ENCODE measurements around the gene RBM24. TPM values are rescaled to one million over a fixed set of nuclear protein-coding genes. Genes with fewer than 3 reads are reported as not detected.

Gene RBM24
- total and polyA plus RNA-seq, 2 of the 13 experiments (the other 11 are each of a cell fraction or from before 2014, with no cell fraction given): 1.5 to 14.2 TPM

DNA sequence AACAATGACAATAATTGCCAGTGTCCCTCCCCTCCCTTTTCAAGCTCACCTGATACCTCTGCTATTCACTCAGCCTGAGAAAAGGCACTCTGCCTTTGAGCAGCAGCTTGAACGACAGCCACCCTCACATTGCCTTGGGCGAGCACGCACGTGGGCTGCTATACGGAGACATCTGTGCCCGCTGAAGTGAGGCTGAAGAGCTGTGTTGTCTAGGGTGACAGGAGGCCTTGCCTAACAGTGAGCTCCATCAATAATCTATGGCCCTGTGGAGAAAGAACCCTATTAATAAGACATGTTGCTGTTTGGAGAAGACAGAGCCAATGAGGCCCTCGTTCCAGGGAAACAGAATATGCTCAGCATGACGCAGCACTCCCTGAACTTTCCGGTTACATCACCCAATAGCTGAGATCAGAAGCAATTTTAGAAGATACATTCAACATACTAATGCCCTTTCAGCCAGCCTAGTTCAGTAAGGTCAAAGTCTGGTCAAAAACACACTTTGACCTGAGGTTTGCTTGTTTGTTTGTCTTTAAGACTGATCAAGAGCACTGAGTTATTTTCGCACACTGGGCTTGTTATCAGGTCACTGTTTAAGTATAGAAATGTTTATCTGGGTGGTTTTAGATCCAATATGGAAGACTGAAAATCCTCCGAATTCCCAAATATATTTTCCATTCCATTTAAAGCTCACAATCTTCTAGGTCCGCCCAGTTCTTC is 30.6 kb downstream of the RBM24 start (continued):
- TF ChIP-seq, protein P1, sequence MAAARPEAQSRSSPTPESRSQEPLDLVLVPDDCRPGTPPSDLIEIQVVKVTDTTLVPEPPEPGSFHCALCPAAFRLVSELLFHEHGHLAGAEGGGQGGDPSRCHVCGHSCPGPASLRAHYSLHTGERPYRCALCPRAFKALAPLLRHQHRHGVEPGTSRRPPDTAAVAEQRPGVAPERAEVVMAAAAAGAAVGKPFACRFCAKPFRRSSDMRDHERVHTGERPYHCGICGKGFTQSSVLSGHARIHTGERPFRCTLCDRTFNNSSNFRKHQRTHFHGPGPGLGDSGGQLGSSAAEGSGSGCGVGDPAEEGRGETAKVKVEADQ (CRISPR knock-in tag; IDR thresholded peaks at IDR 0.05; ENCODE audit: borderline replicate concordance): peak; percentile 79; the same call in 1 of the 2 replicates
- TF ChIP-seq BRD4 (CRISPR knock-in tag; IDR thresholded peaks at IDR 0.05) (0 out of 2 replicates have a peak, but pooled peaks have one; percentile 74), ZNF607 (CRISPR knock-in tag; IDR thresholded peaks at IDR 0.05; ENCODE audit: borderline replicate concordance) (peak; percentile 77; the same call in 1 of the 2 replicates), ZNF563 (CRISPR knock-in tag; IDR thresholded peaks at IDR 0.05) (peak; percentile 48; the same call in 1 of the 2 replicates), ATM (IDR thresholded peaks at IDR 0.05; ENCODE audit: borderline replicate concordance) (no peak), ZNF776 (CRISPR knock-in tag; IDR thresholded peaks at IDR 0.05) (no peak), MLLT10 (CRISPR knock-in tag; IDR thresholded peaks at IDR 0.05) (no peak), ZNF615 (CRISPR knock-in tag; IDR thresholded peaks at IDR 0.05; ENCODE audit: borderline replicate concordance) (peak; percentile 69; the same call in 1 of the 2 replicates), PPARG (CRISPR knock-in tag; conservative IDR thresholded peaks at IDR 0.05) (peak; percentile 74), SIN3B (IDR thresholded peaks at IDR 0.05; ENCODE audit: low read length) (no peak), IKZF4 (CRISPR knock-in tag; IDR thresholded peaks at IDR 0.05; ENCODE audit: borderline replicate concordance, low read depth, not compliant biosample characterization) (peak; percentile 80), ZNF431 (CRISPR knock-in tag; IDR thresholded peaks at IDR 0.05; ENCODE audit: borderline replicate concordance, low read depth) (no peak), ZNF83 (CRISPR knock-in tag; IDR thresholded peaks at IDR 0.05; ENCODE audit: borderline replicate concordance) (peak; percentile 85; the same call in 1 of the 2 replicates), ZNF773 (CRISPR knock-in tag; IDR thresholded peaks at IDR 0.05; ENCODE audit: borderline replicate concordance) (0 out of 2 replicates have a peak, but pooled peaks have one; percentile 30), ZNF564 (CRISPR knock-in tag; IDR thresholded peaks at IDR 0.05) (no peak), SIX4 (CRISPR knock-in tag; IDR thresholded peaks at IDR 0.05) (no peak; the same call in 1 of the 2 replicates), RELA (CRISPR knock-in tag; IDR thresholded peaks at IDR 0.05) (0 out of 2 replicates have a peak, but pooled peaks have one; percentile 28), CCDC6 (CRISPR knock-in tag; IDR thresholded peaks at IDR 0.05) (peak; percentile 90), PHB2 (IDR thresholded peaks at IDR 0.05; ENCODE audit: partially characterized antibody) (no peak), RFX1 (IDR thresholded peaks at IDR 0.05) (no peak), MAFK (conservative IDR thresholded peaks at IDR 0.05 in 1 of 2, IDR thresholded peaks at IDR 0.05 in 1 of 2; ENCODE audit: low read length in 2 of 2) (peak; percentile 82 to 95), SYNCRIP (IDR thresholded peaks at IDR 0.05; ENCODE audit: insufficient read depth, low read depth, low read length) (no peak), ZNF121 (CRISPR knock-in tag; IDR thresholded peaks at IDR 0.05) (peak; percentile 49; the same call in 1 of the 2 replicates)
- TF ChIP-seq, protein P2, sequence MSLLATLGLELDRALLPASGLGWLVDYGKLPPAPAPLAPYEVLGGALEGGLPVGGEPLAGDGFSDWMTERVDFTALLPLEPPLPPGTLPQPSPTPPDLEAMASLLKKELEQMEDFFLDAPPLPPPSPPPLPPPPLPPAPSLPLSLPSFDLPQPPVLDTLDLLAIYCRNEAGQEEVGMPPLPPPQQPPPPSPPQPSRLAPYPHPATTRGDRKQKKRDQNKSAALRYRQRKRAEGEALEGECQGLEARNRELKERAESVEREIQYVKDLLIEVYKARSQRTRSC (CRISPR knock-in tag; IDR thresholded peaks at IDR 0.05; ENCODE audit: low read depth): no peak; the same call in 1 of the 2 replicates
- TF ChIP-seq, protein P3, sequence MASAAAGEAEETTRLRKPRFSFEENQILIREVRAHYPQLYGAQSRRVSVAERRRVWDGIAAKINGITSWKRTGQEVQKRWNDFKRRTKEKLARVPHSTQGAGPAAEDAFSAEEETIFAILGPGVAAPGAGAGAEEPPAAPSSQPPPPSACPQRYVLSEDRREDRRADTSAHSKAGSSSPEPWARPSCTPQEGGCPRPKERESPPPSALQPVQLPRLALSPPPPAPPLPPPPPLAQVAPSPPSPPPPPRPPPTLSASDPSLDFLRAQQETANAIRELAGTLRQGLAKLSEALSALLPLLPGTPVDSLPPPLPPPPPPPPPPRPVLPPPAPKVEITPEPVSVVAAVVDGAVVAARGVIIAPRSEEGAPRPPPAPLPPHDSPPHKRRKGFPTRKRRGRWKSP (CRISPR knock-in tag; IDR thresholded peaks at IDR 0.05): peak; percentile 87
- TF ChIP-seq, protein P4, sequence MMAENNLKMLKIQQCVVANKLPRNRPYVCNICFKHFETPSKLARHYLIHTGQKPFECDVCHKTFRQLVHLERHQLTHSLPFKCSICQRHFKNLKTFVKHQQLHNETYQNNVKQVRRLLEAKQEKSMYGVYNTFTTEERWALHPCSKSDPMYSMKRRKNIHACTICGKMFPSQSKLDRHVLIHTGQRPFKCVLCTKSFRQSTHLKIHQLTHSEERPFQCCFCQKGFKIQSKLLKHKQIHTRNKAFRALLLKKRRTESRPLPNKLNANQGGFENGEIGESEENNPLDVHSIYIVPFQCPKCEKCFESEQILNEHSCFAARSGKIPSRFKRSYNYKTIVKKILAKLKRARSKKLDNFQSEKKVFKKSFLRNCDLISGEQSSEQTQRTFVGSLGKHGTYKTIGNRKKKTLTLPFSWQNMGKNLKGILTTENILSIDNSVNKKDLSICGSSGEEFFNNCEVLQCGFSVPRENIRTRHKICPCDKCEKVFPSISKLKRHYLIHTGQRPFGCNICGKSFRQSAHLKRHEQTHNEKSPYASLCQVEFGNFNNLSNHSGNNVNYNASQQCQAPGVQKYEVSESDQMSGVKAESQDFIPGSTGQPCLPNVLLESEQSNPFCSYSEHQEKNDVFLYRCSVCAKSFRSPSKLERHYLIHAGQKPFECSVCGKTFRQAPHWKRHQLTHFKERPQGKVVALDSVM (CRISPR knock-in tag; IDR thresholded peaks at IDR 0.05): 0 out of 2 replicates have a peak, but pooled peaks have one; percentile 28

All from HepG2 (cell line).